GM23248 (cell line): Measurements from ENCODE around the gene ANKUB1.

ENCODE experiments used
- EZH2 ChIP-seq: fragments of 200-600 bp; sonication (generic); IDR thresholded peaks from 2 replicates; pipeline ENCODE4 v1.6.1; 2018; ENCODE audit warnings: antibody characterized with exemption, mild to moderate bottlenecking; ENCODE audit not compliant: insufficient read depth, poor library complexity, severe bottlenecking
- EZH2phosphoT487 ChIP-seq: fragments of 200-600 bp; sonication (generic); IDR thresholded peaks from 2 replicates; pipeline ENCODE4 v1.6.1; 2018; ENCODE audit warnings: antibody characterized with exemption, moderate library complexity, mild to moderate bottlenecking, low read depth; ENCODE audit not compliant: insufficient read depth

DNA sequence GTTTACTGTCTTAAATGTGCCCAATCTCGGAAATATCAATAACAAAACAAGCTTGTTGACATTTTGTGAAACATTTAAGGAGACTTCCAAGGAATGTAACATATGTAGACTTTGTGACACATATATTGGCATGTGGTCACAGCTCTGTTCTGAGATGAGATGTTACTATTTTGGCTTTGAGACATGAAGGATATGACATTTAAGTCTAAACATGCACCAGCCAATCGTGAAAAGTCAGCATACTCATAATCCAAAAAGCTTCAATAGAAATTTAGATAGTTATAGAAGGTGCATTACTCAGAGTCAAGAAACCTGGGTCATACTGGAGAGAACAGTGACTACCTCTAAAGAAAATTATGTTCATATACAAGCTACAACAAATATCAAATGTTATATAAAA, 53.5 kb downstream of the ANKUB1 start:
- TF ChIP-seq EZH2 (no peak), EZH2phosphoT487 (no peak)
